HG03045 (cell line): ENCODE data around the gene ATF5.

Experiments
- ATAC-seq: cut with Tn5 transposase; IDR thresholded peaks from one replicate; pipeline ENCODE4 v1.9.1; 2021; ENCODE audit warnings: mild to moderate bottlenecking, moderate library complexity; ENCODE audit not compliant: unreplicated experiment

The ATF5 gene

GRCh38 chr19:49929121-49929610 is at the start of gene ATF5, which contains the start of gene NUP62:
Gene ATF5 (plus strand): TSS chr19:49929205. CDS start chr19:49930851, 1,646 bp downstream.
Gene NUP62 (minus strand): TSS chr19:49929504. CDS start chr19:49909807, 19,697 bp downstream.
- ATAC-seq: peak; percentile 44

GRCh38 chr19:49879243-49879963 is 49.6 kb upstream of the ATF5 start:
- ATAC-seq: no peak

GRCh38 chr19:49880162-49880869 is 48.7 kb upstream of the ATF5 start:
- no peak for ATAC-seq

GRCh38 chr19:49881186-49881585 is 47.8 kb upstream of the ATF5 start:
- ATAC-seq: no peak

- ATAC-seq: no peak
Observed at GRCh38 chr19:49881672-49882394, 47.2 kb upstream of the ATF5 start.

- ATAC-seq: no peak
Observed at GRCh38 chr19:49882643-49883042, 46.4 kb upstream of the ATF5 start.

- ATAC-seq: no peak
Observed at GRCh38 chr19:49883094-49883493, 45.9 kb upstream of the ATF5 start.

- ATAC-seq: no peak
Observed at GRCh38 chr19:49884109-49884508, 44.9 kb upstream of the ATF5 start.

- ATAC-seq: no peak
Observed at GRCh38 chr19:49884760-49885159, 44.2 kb upstream of the ATF5 start.

- ATAC-seq: no peak
Observed at GRCh38 chr19:49887037-49887664, 41.9 kb upstream of the ATF5 start.

GRCh38 chr19:49887665-49888509 is 41.1 kb upstream of the ATF5 start:
- ATAC-seq: no peak

- no peak for ATAC-seq
Observed at GRCh38 chr19:49888510-49888824, 40.5 kb upstream of the ATF5 start.

GRCh38 chr19:49889038-49889686 is 39.8 kb upstream of the ATF5 start:
- no peak for ATAC-seq

- no peak for ATAC-seq
Observed at GRCh38 chr19:49889687-49890348, 39.2 kb upstream of the ATF5 start.

GRCh38 chr19:49890349-49891311 is 38.4 kb upstream of the ATF5 start:
- no peak for ATAC-seq

- ATAC-seq: no peak
Observed at GRCh38 chr19:49891393-49891792, 37.6 kb upstream of the ATF5 start.

- no peak for ATAC-seq
Observed at GRCh38 chr19:49892716-49893115, 36.3 kb upstream of the ATF5 start.

- no peak for ATAC-seq
Observed at GRCh38 chr19:49894011-49894664, 34.9 kb upstream of the ATF5 start.
